ENCODE data around the gene ZBTB24. TPM values are rescaled to one million over a fixed set of nuclear protein-coding genes. Genes with fewer than 3 reads are reported as not detected.

ZBTB24 gene
- total and polyA plus RNA-seq, 2 donors (not counting 3 experiments of a cell fraction or from before 2014, with no cell fraction given) = 1.9 to 6.2 TPM

DNA sequence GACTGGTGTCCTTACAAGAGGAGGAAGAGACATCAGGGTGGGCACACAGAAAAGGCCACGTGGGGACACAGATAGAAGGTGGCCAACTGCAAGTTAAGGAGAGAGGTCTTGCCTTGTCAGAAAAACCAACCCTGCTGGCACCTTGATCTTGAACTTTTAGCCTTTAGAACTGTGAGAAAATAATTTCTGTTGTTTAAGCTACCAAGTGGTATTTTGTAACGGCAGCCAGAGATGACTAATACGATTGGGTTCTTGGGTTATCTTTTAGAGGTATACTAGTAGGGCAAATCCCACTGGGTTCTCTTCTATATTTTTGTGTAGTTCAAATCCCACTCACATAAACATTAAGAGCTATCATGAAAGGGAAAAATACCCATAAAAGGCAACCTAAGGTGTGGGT lies 31.9 kb upstream of the ZBTB24 start:
- no peak for FAIRE-seq
- H3K4me2 ChIP-seq (ENCODE audit: insufficient read depth, low read length) = no peak overlapping the region
- H3K9me1 ChIP-seq (replicated peaks; ENCODE audit: control insufficient read depth, extremely low read depth, insufficient read depth, low read length) = no peaks in the 10 kb centered on the region
- no peaks in the 10 kb centered on the region for H4K20me1 ChIP-seq (replicated peaks; ENCODE audit: control insufficient read depth, extremely low read depth, insufficient read depth, low read length)
- H3K36me3 ChIP-seq (ENCODE audit: control insufficient read depth in 2 of 2, extremely low read depth in 1 of 2, insufficient read depth in 2 of 2, low read length in 2 of 2) = no peaks in the 10 kb centered on the region
- ChIA-PET POLR2A (no interaction called here), CTCF (interaction anchor here (1.2 to 1.7 kb wide), 2 partner anchors 19 to 327 kb away, joined by 3 read pairs; no protein-coding TSS in a partner anchor)
- dilution Hi-C loops (cut with MboI; ENCODE audit: extremely low pct_ligation_motif_present, low sequenced_read_pairs) (no loop called here), intact Hi-C loops (cut with micrococcal nuclease) (no loop called here)
- H3K9ac ChIP-seq (replicated peaks; ENCODE audit: extremely low read depth, insufficient read depth, low read length) = no peak overlapping the region
- no peaks in the 10 kb centered on the region for H3K4me1 ChIP-seq (ENCODE audit: control insufficient read depth, extremely low read depth, insufficient read depth, low read length)
- no peak for DNase-seq (ENCODE audit: low read depth, low spot score)
- no peaks in the 10 kb centered on the region for H3K27me3 ChIP-seq (ENCODE audit: control insufficient read depth in 2 of 2, insufficient read depth in 2 of 2, low read length in 2 of 2)
- no peaks in the 10 kb centered on the region for H3K79me2 ChIP-seq (ENCODE audit: control insufficient read depth, insufficient read depth, low read length)
- BruUV-seq (replicated peaks) = no TSS peak
- no peak overlapping the region for H2AFZ ChIP-seq (ENCODE audit: low read depth, low read length)
- no peaks in the 10 kb centered on the region for H3K9me3 ChIP-seq (replicated peaks; ENCODE audit: control insufficient read depth, insufficient read depth, low read length)
- TF ChIP-seq, protein P1, sequence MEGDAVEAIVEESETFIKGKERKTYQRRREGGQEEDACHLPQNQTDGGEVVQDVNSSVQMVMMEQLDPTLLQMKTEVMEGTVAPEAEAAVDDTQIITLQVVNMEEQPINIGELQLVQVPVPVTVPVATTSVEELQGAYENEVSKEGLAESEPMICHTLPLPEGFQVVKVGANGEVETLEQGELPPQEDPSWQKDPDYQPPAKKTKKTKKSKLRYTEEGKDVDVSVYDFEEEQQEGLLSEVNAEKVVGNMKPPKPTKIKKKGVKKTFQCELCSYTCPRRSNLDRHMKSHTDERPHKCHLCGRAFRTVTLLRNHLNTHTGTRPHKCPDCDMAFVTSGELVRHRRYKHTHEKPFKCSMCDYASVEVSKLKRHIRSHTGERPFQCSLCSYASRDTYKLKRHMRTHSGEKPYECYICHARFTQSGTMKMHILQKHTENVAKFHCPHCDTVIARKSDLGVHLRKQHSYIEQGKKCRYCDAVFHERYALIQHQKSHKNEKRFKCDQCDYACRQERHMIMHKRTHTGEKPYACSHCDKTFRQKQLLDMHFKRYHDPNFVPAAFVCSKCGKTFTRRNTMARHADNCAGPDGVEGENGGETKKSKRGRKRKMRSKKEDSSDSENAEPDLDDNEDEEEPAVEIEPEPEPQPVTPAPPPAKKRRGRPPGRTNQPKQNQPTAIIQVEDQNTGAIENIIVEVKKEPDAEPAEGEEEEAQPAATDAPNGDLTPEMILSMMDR (IDR thresholded peaks at IDR 0.05; ENCODE audit: extremely low read depth in 1 of 2, insufficient read depth in 1 of 2, low read depth in 1 of 2, low read length in 2 of 2) = no peak
- TF ChIP-seq POLR2A (IDR thresholded peaks at IDR 0.05; ENCODE audit: low read depth, low read length) (no peak), JUN (IDR thresholded peaks at IDR 0.05; ENCODE audit: borderline replicate concordance, insufficient read depth, insufficient read length, low read depth) (no peak), GATA2 (IDR thresholded peaks at IDR 0.05; ENCODE audit: insufficient read depth, insufficient read length, low read depth, low read length) (no peak), MYC (IDR thresholded peaks at IDR 0.05; ENCODE audit: low read depth, low read length) (no peak), FOS (IDR thresholded peaks at IDR 0.05; ENCODE audit: borderline replicate concordance, insufficient read depth, low read length) (no peak), EZH2 (IDR thresholded peaks at IDR 0.05; ENCODE audit: borderline replicate concordance, low read depth, low read length, severe bottlenecking) (no peak), POLR2AphosphoS5 (IDR thresholded peaks at IDR 0.05; ENCODE audit: insufficient read depth, low read depth, low read length) (no peak)
- TF ChIP-seq, protein P2, sequence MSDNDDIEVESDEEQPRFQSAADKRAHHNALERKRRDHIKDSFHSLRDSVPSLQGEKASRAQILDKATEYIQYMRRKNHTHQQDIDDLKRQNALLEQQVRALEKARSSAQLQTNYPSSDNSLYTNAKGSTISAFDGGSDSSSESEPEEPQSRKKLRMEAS (IDR thresholded peaks at IDR 0.05; ENCODE audit: insufficient read depth, insufficient read length) = no peak
- H3K27ac ChIP-seq (ENCODE audit: insufficient read depth, low read depth, low read length) = no peak overlapping the region
- no peak overlapping the region for H3K4me3 ChIP-seq (replicated peaks in 1 of 3; ENCODE audit: insufficient read depth in 1 of 3, low read depth in 1 of 3, low read length in 3 of 3)

Data from endothelial cell of umbilical vein (primary cell).